Sigmoid colon (tissue), 4 donors: ENCODE measurements around the gene UMPS.

Experiments
- EP300 ChIP-seq, 4 donors: sonication (generic); formaldehyde crosslinking; IDR thresholded peaks; one replicate each; pipeline ENCODE4 v1.6.1; 2017; ENCODE audit warnings: antibody characterized with exemption in 4 of 4
- POLR2A ChIP-seq, 2 donors: fragments of 450-650 bp; IDR thresholded peaks; one replicate each; pipeline ENCODE4 v1.6.1; 2016; ENCODE audit warnings: antibody characterized with exemption in 2 of 2, mild to moderate bottlenecking in 2 of 2, moderate library complexity in 2 of 2
- POLR2AphosphoS5 ChIP-seq, 4 donors: sonication (generic); formaldehyde crosslinking; IDR thresholded peaks; one replicate each; pipeline ENCODE4 v1.6.1; 2017; ENCODE audit warnings: antibody characterized with exemption in 4 of 4
- TF ChIP-seq, protein P1 (sequence below), 4 experiments: fragments of 450-650 bp in 3 of 4; fragments of 200-600 bp in 1 of 4; IDR thresholded peaks; one replicate each; pipeline ENCODE4 v1.5.1; 2016 to 2019; ENCODE audit warnings: antibody characterized with exemption in 4 of 4, mild to moderate bottlenecking in 3 of 4, moderate library complexity in 2 of 4

DNA sequence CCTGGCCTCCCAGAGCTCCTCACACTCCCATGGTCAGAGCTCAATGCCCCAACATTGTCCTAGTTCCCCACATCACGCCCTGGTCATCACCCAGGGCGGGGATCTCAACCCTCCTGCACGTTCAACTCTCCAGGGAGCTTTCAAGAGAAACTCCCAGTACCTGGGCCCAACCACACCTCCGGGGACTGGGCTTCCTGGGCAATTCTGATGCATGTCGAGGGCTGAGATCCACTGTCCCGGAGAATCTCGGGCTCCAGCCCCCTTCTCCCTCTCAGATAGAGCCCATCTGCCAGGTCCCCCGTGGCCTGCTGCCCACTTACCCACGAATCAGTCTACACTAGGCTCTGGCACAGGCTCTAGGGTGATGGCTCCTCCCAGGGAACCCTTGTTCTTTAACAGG lies 39.2 kb downstream of the UMPS start:
- TF ChIP-seq, protein P1, sequence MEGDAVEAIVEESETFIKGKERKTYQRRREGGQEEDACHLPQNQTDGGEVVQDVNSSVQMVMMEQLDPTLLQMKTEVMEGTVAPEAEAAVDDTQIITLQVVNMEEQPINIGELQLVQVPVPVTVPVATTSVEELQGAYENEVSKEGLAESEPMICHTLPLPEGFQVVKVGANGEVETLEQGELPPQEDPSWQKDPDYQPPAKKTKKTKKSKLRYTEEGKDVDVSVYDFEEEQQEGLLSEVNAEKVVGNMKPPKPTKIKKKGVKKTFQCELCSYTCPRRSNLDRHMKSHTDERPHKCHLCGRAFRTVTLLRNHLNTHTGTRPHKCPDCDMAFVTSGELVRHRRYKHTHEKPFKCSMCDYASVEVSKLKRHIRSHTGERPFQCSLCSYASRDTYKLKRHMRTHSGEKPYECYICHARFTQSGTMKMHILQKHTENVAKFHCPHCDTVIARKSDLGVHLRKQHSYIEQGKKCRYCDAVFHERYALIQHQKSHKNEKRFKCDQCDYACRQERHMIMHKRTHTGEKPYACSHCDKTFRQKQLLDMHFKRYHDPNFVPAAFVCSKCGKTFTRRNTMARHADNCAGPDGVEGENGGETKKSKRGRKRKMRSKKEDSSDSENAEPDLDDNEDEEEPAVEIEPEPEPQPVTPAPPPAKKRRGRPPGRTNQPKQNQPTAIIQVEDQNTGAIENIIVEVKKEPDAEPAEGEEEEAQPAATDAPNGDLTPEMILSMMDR (IDR thresholded peaks at IDR 0.05): no peak
- TF ChIP-seq POLR2AphosphoS5 (IDR thresholded peaks at IDR 0.05) (no peak), EP300 (IDR thresholded peaks at IDR 0.05) (no peak), POLR2A (IDR thresholded peaks at IDR 0.05) (no peak)
